ENCODE data around the gene SLC45A3.
"Not testable (repeated sequence)": the region's sequence is repeated elsewhere in the genome, so short reads cannot be mapped to it uniquely, and the experiment has no call there.

SLC45A3 gene, protein sequence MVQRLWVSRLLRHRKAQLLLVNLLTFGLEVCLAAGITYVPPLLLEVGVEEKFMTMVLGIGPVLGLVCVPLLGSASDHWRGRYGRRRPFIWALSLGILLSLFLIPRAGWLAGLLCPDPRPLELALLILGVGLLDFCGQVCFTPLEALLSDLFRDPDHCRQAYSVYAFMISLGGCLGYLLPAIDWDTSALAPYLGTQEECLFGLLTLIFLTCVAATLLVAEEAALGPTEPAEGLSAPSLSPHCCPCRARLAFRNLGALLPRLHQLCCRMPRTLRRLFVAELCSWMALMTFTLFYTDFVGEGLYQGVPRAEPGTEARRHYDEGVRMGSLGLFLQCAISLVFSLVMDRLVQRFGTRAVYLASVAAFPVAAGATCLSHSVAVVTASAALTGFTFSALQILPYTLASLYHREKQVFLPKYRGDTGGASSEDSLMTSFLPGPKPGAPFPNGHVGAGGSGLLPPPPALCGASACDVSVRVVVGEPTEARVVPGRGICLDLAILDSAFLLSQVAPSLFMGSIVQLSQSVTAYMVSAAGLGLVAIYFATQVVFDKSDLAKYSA

DNA sequence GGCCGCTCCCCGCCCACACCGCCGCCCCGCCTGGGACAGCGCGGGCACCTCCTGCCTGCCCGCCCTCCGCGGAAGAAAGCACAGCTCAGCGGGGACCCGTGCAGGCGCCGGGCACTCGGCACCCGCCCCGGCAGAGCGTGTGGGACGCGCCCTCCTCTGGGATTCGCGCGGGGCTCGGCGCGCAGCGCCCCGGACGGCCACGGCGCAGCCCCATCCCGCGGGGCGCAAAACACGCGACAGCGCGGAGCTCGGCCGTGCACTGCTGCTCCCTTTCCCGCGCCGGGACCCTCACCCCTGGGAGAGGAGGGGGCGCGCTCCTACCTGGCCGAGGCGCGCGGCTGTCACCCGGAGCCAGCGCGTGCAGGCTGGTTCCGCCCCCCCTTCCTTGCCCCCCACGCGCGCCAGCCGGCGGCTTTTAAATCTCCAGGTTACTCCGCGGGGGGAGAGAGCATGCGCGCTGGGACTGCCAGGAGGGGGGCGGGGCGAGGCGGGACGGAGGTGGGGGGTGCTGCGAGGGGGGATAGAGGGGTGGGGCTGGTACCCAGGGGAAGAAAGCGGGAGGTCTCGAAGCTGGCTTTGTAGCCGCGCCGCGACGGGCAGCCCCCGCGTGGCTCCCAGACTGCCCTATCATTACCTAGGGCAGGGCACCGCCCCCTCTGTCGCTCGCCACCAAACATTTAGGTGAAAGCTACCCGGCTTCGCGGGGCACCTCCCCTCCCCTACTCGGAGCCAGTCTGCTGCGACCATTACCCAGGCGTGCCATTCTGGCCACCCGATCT lies at the start of gene SLC45A3:
Gene SLC45A3 (minus strand): TSS at position 437 of the 779 bp plus-strand sequence. CDS start 15,853 bp downstream, outside the sequence.
- Mint-ChIP-seq H3K4me1 (ENCODE audit: low read depth) (peaks cover 3% of the 10 kb centered on the region), H3K27ac (no peak within 1 kb of the TSS), H3K27me3 (ENCODE audit: low read depth) (peaks cover 19% of the 10 kb centered on the region), H3K4me3 (peak within 1 kb of the TSS; percentile 79), H3K9me3 (no peaks in the 10 kb centered on the region), H3K36me3 (ENCODE audit: low read depth) (no peaks in the 10 kb centered on the region)
- DNase-seq (ENCODE audit: low spot score): peak; percentile 13

DNA sequence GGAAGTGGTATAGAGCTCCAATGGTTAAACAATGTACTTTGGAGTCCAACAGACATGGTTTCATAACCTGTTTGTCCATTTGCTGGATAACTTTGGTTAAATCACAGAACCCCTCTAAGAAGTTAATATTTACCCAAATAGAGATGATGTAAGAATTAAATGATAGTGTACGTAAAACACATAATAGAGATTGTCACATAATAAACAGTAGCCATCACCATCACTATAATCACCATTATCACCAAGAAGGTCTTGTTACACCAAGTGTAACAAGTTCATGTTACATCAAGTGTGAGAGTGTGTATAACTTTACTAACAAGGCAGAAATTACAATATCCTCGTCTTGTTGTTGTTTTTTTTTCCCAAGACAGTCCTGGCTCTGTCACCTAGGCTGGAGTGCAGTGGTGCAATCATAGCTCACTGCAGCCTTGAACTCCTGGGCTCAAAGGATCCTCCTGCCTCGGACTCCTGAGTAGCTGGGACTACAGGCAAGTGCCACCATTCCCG lies 46.4 kb upstream of the SLC45A3 start:
- H3K27me3 Mint-ChIP-seq (ENCODE audit: low read depth): no peaks in the 10 kb centered on the region
- H3K9me3 Mint-ChIP-seq: no peaks in the 10 kb centered on the region
- H3K27ac Mint-ChIP-seq: no peak overlapping the region
- peaks cover 17% of the 10 kb centered on the region for H3K4me1 Mint-ChIP-seq (ENCODE audit: low read depth)
- no peak overlapping the region for H3K4me3 Mint-ChIP-seq
- DNase-seq (ENCODE audit: low spot score): no peak
- peaks cover 57% of the 10 kb centered on the region for H3K36me3 Mint-ChIP-seq (ENCODE audit: low read depth)

DNA sequence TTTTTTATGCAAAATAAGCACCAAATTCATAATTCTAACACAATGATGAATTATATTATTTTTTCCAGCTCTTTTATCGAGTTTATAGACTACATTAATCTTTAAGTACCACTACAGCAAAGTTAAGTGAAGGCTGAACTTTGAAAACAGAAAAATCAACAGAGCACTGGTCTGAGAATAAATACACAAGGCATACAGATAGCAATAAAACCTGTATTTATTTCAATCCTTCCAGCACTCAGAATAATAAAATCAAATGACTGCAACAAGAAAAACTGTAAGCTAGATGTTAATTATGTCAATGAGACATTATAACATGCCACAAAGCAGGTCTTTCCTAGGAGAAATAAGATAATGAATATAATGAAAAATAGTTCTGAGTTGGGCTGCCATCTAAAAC lies 45.2 kb upstream of the SLC45A3 start:
- no peak for DNase-seq (ENCODE audit: low spot score)
- peaks cover 63% of the 10 kb centered on the region for H3K36me3 Mint-ChIP-seq (ENCODE audit: low read depth)
- no peaks in the 10 kb centered on the region for H3K27me3 Mint-ChIP-seq (ENCODE audit: low read depth)
- H3K27ac Mint-ChIP-seq: no peak overlapping the region
- H3K4me3 Mint-ChIP-seq: no peak overlapping the region
- peaks cover 15% of the 10 kb centered on the region for H3K4me1 Mint-ChIP-seq (ENCODE audit: low read depth)
- no peaks in the 10 kb centered on the region for H3K9me3 Mint-ChIP-seq

DNA sequence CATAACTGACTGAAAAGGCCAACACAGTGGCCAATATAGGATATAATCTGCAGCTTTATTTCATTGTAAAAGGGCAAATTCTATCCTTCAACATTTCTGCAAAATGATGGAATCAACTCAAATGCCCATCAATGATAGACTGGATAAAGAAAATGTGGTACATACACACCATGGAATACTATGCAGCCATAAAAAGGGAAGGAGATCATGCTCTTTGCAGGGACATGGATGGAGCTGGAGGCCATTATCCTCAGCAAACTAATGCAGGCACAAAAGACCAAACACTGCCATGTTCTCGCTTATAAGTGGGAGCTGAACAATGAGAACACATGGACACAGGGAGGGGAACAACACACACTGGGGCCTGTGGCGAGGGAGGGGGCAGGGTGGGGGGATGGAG lies 40.4 kb upstream of the SLC45A3 start:
- H3K27me3 Mint-ChIP-seq (ENCODE audit: low read depth); H3K27ac Mint-ChIP-seq; H3K9me3 Mint-ChIP-seq; H3K4me3 Mint-ChIP-seq; DNase-seq (ENCODE audit: low spot score): not testable (repeated sequence)
- H3K4me1 Mint-ChIP-seq (ENCODE audit: low read depth): peaks cover 23% of the 10 kb centered on the region
- H3K36me3 Mint-ChIP-seq (ENCODE audit: low read depth): peaks cover 75% of the 10 kb centered on the region

DNA sequence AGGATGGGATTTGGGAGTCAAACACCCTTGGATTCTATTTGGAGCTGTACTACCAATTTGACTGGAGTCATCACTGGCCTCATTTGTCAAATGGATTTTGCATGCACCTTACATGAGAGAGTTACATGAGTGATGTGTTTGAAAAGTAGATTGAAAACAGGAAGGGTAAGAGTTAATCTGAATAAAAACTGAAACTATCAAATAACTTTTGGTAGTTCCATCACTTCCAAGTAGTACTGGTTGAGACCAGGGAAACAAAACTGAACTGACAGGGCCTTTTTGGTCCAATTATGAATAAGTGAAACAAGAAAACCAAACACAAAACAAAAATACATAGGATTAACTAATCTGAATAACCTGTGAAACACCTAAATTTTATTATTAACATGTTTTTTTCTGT lies 39.5 kb upstream of the SLC45A3 start:
- DNase-seq (ENCODE audit: low spot score): no peak
- Mint-ChIP-seq H3K4me3 (no peak overlapping the region), H3K4me1 (ENCODE audit: low read depth) (peaks cover 18% of the 10 kb centered on the region), H3K36me3 (ENCODE audit: low read depth) (peaks cover 77% of the 10 kb centered on the region), H3K27ac (peak overlapping the region; percentile 16), H3K27me3 (ENCODE audit: low read depth) (no peaks in the 10 kb centered on the region), H3K9me3 (no peaks in the 10 kb centered on the region)

DNA sequence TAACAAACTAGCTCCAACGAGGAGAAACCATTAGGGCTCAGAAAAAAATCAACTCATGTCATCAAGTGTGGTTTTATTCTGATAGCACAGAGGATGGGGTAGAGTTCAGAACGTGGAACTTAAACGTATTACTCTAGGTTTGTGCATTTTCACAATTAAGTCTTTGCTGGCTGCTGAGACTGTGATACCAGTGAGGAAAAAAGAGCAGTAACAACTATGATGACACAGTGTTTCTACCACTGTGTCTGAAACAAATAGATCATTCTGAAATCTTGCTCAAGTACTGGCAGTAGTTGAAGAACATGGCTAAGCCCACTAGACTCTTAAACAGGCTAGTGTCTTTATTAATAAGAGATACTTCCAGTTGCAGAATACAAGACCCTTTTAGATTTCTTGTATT lies 38.7 kb upstream of the SLC45A3 start:
- no peak overlapping the region for H3K4me3 Mint-ChIP-seq
- H3K9me3 Mint-ChIP-seq: no peaks in the 10 kb centered on the region
- H3K4me1 Mint-ChIP-seq (ENCODE audit: low read depth): peaks cover 17% of the 10 kb centered on the region
- DNase-seq (ENCODE audit: low spot score): peak; percentile 9
- peaks cover 79% of the 10 kb centered on the region for H3K36me3 Mint-ChIP-seq (ENCODE audit: low read depth)
- H3K27ac Mint-ChIP-seq: no peak overlapping the region
- no peaks in the 10 kb centered on the region for H3K27me3 Mint-ChIP-seq (ENCODE audit: low read depth)

DNA sequence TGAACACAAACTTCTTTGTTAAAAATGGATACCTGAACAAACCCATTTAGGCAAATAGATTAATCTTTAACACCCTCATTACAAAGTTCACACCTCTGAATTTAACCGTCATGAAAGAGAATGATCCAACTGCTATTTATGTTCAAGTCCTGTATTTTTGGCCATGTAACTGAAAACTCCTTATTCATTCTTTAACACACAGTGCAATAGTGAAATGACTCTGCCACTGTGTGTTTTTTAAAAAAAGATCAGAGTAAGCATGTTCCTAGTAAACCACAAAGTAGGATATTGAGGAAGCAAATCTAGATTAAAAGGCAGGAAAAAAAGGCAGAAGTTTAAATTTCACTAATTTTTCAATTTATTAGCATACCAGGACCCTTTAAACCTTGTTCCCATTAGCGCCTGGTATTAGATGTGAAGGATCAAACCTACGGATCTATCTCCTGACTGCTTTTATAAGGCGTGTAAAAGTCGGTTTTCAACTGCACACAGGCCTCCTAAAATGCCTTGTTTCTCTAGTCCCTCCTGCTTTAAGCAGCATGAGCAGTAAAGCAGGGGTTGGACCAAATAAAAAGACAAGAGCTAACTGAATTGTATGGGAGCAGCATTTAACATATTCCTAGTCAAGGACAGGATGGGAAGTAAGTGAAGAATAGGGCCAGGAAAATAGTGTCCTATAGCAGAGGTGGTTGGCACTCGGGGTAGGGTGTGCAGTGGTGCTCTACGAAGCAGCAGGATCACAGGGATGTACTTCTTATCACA lies 36.2 kb upstream of the SLC45A3 start:
- Mint-ChIP-seq H3K36me3 (ENCODE audit: low read depth) (peaks cover 67% of the 10 kb centered on the region), H3K4me3 (no peak overlapping the region), H3K9me3 (no peaks in the 10 kb centered on the region), H3K27me3 (ENCODE audit: low read depth) (no peaks in the 10 kb centered on the region), H3K27ac (no peak overlapping the region), H3K4me1 (ENCODE audit: low read depth) (peaks cover 13% of the 10 kb centered on the region)
- no peak for DNase-seq (ENCODE audit: low spot score)

DNA sequence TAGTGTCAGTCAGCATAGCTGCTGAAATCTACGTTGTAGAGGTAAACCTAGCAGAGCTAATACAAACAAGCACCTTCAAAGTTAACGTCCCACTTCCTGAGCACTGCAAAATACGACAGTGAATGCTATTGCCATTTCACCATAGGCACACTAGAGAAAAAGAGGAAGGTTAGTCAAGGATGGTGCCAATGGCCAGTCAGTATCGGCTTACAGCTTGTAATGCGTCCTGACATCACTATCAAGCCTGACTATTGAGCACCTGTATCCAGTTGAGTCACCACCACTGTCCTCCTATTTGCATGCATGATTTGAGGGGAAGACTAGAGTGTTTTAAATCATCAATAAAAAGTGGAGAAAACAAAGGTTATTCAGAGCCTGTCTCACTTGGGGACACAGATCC lies 35.3 kb upstream of the SLC45A3 start:
- Mint-ChIP-seq H3K9me3 (no peaks in the 10 kb centered on the region), H3K27me3 (ENCODE audit: low read depth) (no peaks in the 10 kb centered on the region), H3K27ac (no peak overlapping the region), H3K36me3 (ENCODE audit: low read depth) (peaks cover 65% of the 10 kb centered on the region), H3K4me3 (no peak overlapping the region), H3K4me1 (ENCODE audit: low read depth) (peaks cover 18% of the 10 kb centered on the region)
- no peak for DNase-seq (ENCODE audit: low spot score)

DNA sequence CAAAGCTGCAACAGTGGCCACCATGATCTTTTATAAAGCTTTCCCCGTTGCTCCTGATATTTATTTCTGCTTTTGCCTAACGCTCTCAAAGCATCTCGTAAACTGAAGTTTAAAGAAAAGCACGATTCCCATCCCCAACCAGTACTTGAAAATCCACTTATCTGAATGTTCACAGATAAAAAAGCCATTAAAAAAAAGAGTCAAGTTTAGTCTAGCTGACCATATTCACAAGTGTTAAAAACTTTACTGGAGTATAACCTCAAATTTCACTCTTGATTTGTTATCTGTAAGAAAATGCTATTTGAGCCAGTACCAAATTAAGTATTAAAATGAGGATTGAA lies 34.6 kb upstream of the SLC45A3 start:
- no peak overlapping the region for H3K27ac Mint-ChIP-seq
- H3K27me3 Mint-ChIP-seq (ENCODE audit: low read depth): no peaks in the 10 kb centered on the region
- no peak for DNase-seq (ENCODE audit: low spot score)
- H3K4me3 Mint-ChIP-seq: no peak overlapping the region
- H3K4me1 Mint-ChIP-seq (ENCODE audit: low read depth): peaks cover 12% of the 10 kb centered on the region
- H3K36me3 Mint-ChIP-seq (ENCODE audit: low read depth): peaks cover 59% of the 10 kb centered on the region
- H3K9me3 Mint-ChIP-seq: no peaks in the 10 kb centered on the region

DNA sequence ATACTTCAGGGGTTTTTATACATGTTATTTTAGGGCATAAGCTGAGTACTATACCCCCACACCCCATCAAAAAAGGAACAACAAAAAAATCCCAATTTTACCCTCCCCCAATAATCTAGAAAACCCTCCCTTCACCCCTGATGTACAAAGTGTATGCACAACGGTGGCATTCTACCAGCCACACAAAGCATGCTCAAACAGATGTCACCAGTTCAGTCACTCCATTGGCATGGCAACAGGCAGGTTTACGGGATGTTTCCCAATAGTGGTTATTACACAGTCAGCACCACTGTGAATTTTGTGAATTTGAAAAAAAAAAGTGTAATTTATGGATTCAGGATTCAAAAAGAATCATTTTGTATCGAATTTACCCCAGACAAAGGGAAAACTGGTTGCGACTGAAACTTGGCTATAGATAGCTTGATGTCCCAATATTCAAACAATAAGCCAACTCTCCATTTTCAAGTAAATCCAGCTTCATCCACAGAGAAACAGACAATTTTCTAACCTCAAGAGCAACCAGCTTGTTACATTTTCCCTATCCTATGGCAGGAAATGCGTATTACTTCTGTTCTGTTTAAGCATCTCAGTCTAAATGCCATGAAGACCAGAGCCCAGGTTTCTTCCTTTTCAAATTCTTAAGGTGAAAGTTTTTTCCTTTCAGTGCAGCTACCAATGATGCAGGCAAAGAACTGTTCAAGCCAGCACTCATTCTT lies 34.0 kb upstream of the SLC45A3 start:
- Mint-ChIP-seq H3K4me1 (ENCODE audit: low read depth) (peaks cover 7% of the 10 kb centered on the region), H3K27me3 (ENCODE audit: low read depth) (no peaks in the 10 kb centered on the region), H3K9me3 (no peaks in the 10 kb centered on the region), H3K4me3 (no peak overlapping the region), H3K27ac (no peak overlapping the region), H3K36me3 (ENCODE audit: low read depth) (peaks cover 54% of the 10 kb centered on the region)
- no peak for DNase-seq (ENCODE audit: low spot score)

DNA sequence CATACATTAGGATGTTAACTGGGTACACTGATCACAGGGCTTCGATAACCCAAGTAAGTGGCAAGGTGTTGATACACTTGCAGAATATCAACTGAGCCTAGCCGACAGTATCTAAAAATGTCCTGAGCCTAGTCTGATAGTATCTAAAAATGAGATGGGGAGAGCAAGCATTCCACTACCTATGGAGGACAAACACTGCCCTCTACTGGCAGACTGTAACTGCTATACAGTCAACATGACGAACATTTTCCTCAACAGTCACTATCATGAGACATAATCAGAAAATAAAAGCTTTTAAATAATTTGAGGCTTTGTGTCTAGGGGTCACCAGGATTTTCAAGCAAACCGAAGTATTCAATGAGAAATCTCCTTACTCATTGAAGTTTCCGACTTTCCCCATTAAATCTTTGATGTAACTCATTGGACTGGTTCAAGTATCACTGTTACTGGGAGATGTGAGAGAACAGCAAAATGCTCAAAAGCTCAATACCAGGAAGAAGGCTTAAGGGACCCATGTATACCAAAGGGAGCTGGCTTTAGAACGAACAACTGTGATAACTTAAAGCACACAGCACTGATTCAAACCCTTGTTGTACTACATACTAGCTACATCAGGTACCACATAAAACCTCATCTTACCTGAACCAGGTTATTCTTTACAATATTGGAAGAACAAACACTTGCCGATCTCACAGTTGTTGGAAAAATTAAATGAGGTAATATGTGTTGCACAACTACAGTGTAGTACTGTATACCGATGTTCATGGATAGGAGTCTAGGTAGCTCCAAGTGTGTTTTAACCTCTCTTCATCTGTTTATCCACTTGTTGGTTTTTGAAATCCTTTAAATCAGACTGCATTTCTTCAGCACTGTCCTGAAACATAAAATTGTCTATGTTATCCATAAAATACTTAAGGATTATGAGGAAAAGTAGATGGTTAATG lies 31.1 kb upstream of the SLC45A3 start:
- no peak overlapping the region for H3K4me3 Mint-ChIP-seq
- H3K27me3 Mint-ChIP-seq (ENCODE audit: low read depth): no peaks in the 10 kb centered on the region
- H3K4me1 Mint-ChIP-seq (ENCODE audit: low read depth): peaks cover 14% of the 10 kb centered on the region
- peak; percentile 56 for DNase-seq (ENCODE audit: low spot score)
- H3K36me3 Mint-ChIP-seq (ENCODE audit: low read depth): peaks cover 45% of the 10 kb centered on the region
- peak overlapping the region; percentile 64 for H3K27ac Mint-ChIP-seq
- no peaks in the 10 kb centered on the region for H3K9me3 Mint-ChIP-seq

DNA sequence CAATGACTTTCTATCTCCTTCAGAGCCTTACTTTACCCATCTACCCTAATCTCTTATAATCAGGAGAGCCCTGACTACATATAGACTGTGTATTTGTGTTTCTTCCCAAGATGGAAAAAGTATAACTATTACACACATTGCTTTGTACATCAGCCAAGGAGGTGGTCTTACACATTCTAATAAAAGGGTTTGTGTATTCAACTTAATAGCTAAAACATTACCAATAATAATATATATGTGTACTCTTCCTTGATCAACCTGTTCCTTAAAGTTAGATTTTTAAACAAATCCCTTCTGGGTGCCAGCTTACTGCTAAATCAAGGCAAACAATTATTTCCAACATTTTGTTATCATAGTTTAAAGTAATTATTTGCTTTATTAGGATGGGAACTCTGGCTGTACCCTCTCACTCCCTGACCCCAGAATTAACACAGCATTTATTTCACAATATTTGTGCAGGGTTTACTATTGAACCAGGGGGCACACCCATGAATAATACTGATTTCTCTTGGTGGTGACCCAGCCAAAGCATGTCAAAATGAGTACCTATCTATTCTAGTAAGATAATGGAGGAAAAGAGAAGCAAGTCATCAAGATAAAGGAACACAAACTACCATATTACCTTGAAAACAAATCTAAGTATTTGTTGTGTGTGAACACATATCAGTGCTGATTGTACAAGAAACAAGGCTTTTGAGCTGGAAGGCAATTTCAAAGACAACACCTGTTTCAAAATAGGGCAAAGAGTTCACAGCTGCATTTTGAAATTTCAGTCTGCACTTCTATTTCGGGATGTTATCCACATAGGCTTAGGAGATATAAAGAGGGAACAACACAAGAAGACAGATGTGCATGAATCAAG lies 30.1 kb upstream of the SLC45A3 start:
- Mint-ChIP-seq H3K36me3 (ENCODE audit: low read depth) (peaks cover 38% of the 10 kb centered on the region), H3K9me3 (no peaks in the 10 kb centered on the region), H3K27me3 (ENCODE audit: low read depth) (no peaks in the 10 kb centered on the region), H3K4me3 (no peak overlapping the region), H3K27ac (no peak overlapping the region), H3K4me1 (ENCODE audit: low read depth) (peaks cover 14% of the 10 kb centered on the region)
- DNase-seq (ENCODE audit: low spot score): no peak
